Lower lobe of right lung (tissue), 2 donors: Measurements from ENCODE around the gene KCNK17. TPM values are rescaled to one million over a fixed set of nuclear protein-coding genes. Genes with fewer than 3 reads are reported as not detected.
"Not testable (repeated sequence)": the region's sequence is repeated elsewhere in the genome, so short reads cannot be mapped to it uniquely, and the experiment has no call there.

Source experiments
- ATAC-seq, 2 donors: fragments of 200-7000 bp; cut with Tn5 transposase; one replicate each; pipeline ENCODE4 v1.9.1; 2020 to 2022; ENCODE audit warnings: mild to moderate bottlenecking in 2 of 2, moderate library complexity in 2 of 2
- DNase-seq: peaks from one replicate; pipeline ENCODE4 v3.0.0-alpha.2; 2020
- H3K27ac ChIP-seq: fragments of 200-600 bp; one replicate; pipeline ENCODE4 v1.8.0; 2022
- H3K27me3 ChIP-seq: fragments of 200-600 bp; one replicate; pipeline ENCODE4 v1.8.0; 2022; ENCODE audit warnings: low read depth
- H3K36me3 ChIP-seq: fragments of 200-600 bp; one replicate; pipeline ENCODE4 v1.8.0; 2022; ENCODE audit warnings: mild to moderate bottlenecking
- H3K4me1 ChIP-seq: fragments of 200-600 bp; one replicate; pipeline ENCODE4 v1.8.0; 2022
- H3K4me3 ChIP-seq: fragments of 200-600 bp; one replicate; pipeline ENCODE4 v1.8.0; 2022; ENCODE audit warnings: mild to moderate bottlenecking
- H3K9me3 ChIP-seq: fragments of 200-600 bp; one replicate; pipeline ENCODE4 v1.8.0; 2022
- CTCF ChIP-seq: fragments of 200-600 bp; IDR thresholded peaks from one replicate; pipeline ENCODE4 v1.8.0; 2022; ENCODE audit warnings: antibody characterized with exemption, mild to moderate bottlenecking
- intact Hi-C: fragments of 100-400 bp; cut with DNase I; formaldehyde crosslinking; loops from one replicate; pipeline ENCODE4 v1.11.0; 2022
- total RNA-seq: library from RNA; stranded (reverse); fragmentation: NEBNext Ultra II Directional; extraction: Animal tissue kit (Norgen Biotek cat#: 25700); gene quantifications from one replicate; pipeline ENCODE4 v1.2.1, GENCODE V29; 2021
- donor health status: DM: no; HTN: yes; CAD: no; lungs with severe emphysema.

KCNK17 gene
- total RNA-seq, 1 donor from 2014 or later, result 5.5 TPM

GRCh38 chr6:39294133-39294532 is 20.1 kb downstream of the KCNK17 start:
- intact Hi-C loops, result no loop called here
- no peak for DNase-seq
- no peak overlapping the region for H3K4me3 ChIP-seq

DNA sequence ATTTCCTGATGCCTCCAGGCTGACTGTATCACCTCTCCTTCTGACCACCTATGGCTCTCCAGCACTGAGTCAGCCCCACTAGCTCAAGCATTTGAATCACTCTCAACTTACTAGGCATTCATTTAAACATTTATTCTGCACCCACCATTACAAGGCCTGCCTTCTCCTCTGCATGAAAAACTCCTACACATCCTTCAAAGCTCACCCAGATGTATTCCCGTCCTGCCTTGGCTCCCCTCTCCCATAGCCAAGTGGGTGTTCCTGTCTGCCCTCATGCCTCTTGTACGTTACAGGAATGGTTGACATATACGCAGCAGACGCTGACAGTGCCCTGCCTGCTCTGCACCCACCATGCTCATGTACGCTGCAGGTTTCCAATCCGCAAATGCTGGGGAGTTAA is 21.6 kb downstream of the KCNK17 start:
- Histone ChIP-seq H3K9me3 (no peaks in the 10 kb centered on the region), H3K27me3 (no peaks in the 10 kb centered on the region), H3K36me3 (no peaks in the 10 kb centered on the region), H3K27ac (no peak overlapping the region), H3K4me3 (no peak overlapping the region), H3K4me1 (peaks cover 7% of the 10 kb centered on the region)
- DNase-seq (no peak), ATAC-seq (no peak)
- TF ChIP-seq CTCF, result no peak
- intact Hi-C loops, result no loop called here

More at GRCh38 chr6:39294133-39294532, 20.1 kb downstream of the KCNK17 start:
- H3K36me3 ChIP-seq, result no peaks in the 10 kb centered on the region
- no peak for TF ChIP-seq CTCF
- no peaks in the 10 kb centered on the region for H3K9me3 ChIP-seq
- no peak overlapping the region for H3K27ac ChIP-seq
- no peaks in the 10 kb centered on the region for H3K27me3 ChIP-seq
- peaks cover 7% of the 10 kb centered on the region for H3K4me1 ChIP-seq
- no peak for ATAC-seq

DNA sequence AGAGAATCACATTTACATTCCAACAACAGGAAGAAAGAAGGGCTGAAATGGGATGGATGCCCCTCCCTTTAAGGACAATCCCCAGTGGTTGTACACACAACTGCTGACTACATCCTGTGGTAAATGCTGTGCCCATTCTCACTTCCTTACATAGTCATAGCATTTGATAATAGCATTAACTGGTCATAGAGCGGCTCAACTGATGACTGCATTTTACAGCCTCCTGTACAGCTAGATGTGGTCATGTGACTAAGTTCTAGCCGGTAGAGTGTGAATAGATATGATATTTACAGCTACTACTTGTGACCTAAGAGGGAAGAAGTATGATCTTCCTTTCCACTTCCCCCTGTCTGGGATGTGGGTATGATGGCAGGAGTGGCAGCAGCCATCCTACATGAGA is 24.7 kb downstream of the KCNK17 start:
- Histone ChIP-seq H3K27me3 (no peaks in the 10 kb centered on the region), H3K4me3 (no peak overlapping the region), H3K4me1 (no peaks in the 10 kb centered on the region), H3K9me3 (no peaks in the 10 kb centered on the region), H3K27ac (no peak overlapping the region), H3K36me3 (no peaks in the 10 kb centered on the region)
- no peak for ATAC-seq
- no peak for TF ChIP-seq CTCF
- intact Hi-C loops, result no loop called here
- no peak for DNase-seq

- intact Hi-C loops, result no loop called here
- TF ChIP-seq CTCF, result no peak
- H3K4me1 ChIP-seq, result no peaks in the 10 kb centered on the region
- no peaks in the 10 kb centered on the region for H3K27me3 ChIP-seq
- H3K9me3 ChIP-seq, result no peaks in the 10 kb centered on the region
- H3K36me3 ChIP-seq, result no peaks in the 10 kb centered on the region
- H3K27ac ChIP-seq, result no peak overlapping the region
- DNase-seq, result no peak
- no peak overlapping the region for H3K4me3 ChIP-seq
- no peak for ATAC-seq
Observed at GRCh38 chr6:39287601-39288000, 26.6 kb downstream of the KCNK17 start.

DNA sequence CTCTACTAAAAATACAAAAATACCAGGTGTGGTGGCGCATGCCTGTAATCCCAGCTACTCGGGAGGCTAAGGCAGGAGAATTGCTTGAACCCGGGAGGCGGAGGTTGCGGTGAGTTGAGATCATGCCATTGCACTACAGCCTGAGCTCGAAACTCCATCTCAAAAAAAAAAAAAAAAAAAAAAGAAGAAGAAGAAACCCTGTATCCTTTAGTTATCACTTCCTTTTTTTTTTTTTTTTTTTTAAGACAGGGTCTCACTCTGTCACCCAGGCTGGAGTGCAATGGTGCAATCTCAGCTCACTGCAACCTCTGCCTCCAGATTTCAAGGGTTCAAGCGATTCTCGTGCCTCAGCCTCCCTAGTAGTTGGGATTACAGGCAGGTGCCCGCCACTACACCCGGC is 27.6 kb downstream of the KCNK17 start:
- H3K36me3 ChIP-seq, ATAC-seq, H3K9me3 ChIP-seq, H3K27ac ChIP-seq, H3K4me3 ChIP-seq, DNase-seq, H3K4me1 ChIP-seq, intact Hi-C loops, H3K27me3 ChIP-seq: not testable (repeated sequence)

- ATAC-seq, result no peak
- Histone ChIP-seq H3K4me3 (no peak overlapping the region), H3K27ac (no peak overlapping the region), H3K4me1 (no peaks in the 10 kb centered on the region), H3K9me3 (no peaks in the 10 kb centered on the region), H3K27me3 (no peaks in the 10 kb centered on the region), H3K36me3 (no peaks in the 10 kb centered on the region)
- no peak for DNase-seq
- TF ChIP-seq CTCF, result no peak
- intact Hi-C loops, result no loop called here
Observed at GRCh38 chr6:39282774-39283173, 31.4 kb downstream of the KCNK17 start.
